TTC549 (cell line): Measurements from ENCODE around the gene TMEM248.
A peak's percentile ranks its signal among the peaks of the same experiment; 100 is the strongest.
"Not testable (repeated sequence)": the region's sequence is repeated elsewhere in the genome, so short reads cannot be mapped to it uniquely, and the experiment has no call there.

Source experiments
- FAIRE-seq: peaks from 2 replicates; lab custom pipeline; 2012; peaks lifted over from hg19 to GRCh38; lab: Jason Lieb, UNC

The TMEM248 gene

GRCh38 chr7:66952343-66953043 is 31.5 kb downstream of the TMEM248 start:
- FAIRE-seq, result no peak

- FAIRE-seq, result no peak
Observed at GRCh38 chr7:66953044-66953427, 32.0 kb downstream of the TMEM248 start.

- no peak for FAIRE-seq
Observed at GRCh38 chr7:66957595-66958290, 36.7 kb downstream of the TMEM248 start.

GRCh38 chr7:66958538-66959350 is 37.7 kb downstream of the TMEM248 start:
- FAIRE-seq, result no peak

- FAIRE-seq, result no peak
Observed at GRCh38 chr7:66960192-66960591, 39.2 kb downstream of the TMEM248 start.

- no peak for FAIRE-seq
Observed at GRCh38 chr7:66961096-66961495, 40.1 kb downstream of the TMEM248 start.

- FAIRE-seq, result no peak
Observed at GRCh38 chr7:66964411-66964810, 43.4 kb downstream of the TMEM248 start.

- no peak for FAIRE-seq
Observed at GRCh38 chr7:66967029-66967428, 46.0 kb downstream of the TMEM248 start.

GRCh38 chr7:66969001-66969400 is 48.0 kb downstream of the TMEM248 start:
- not testable (repeated sequence) for FAIRE-seq

GRCh38 chr7:66970310-66970709 is 49.3 kb downstream of the TMEM248 start:
- FAIRE-seq, result no peak

GRCh38 chr7:66974986-66975590 is 54.1 kb downstream of the TMEM248 start:
- no peak for FAIRE-seq

- FAIRE-seq, result not testable (repeated sequence)
Observed at GRCh38 chr7:66978312-66978711, 57.3 kb downstream of the TMEM248 start.

- FAIRE-seq, result not testable (repeated sequence)
Observed at GRCh38 chr7:66979013-66979412, 58.0 kb downstream of the TMEM248 start.

GRCh38 chr7:66980336-66980735 is 59.3 kb downstream of the TMEM248 start:
- FAIRE-seq, result not testable (repeated sequence)

- not testable (repeated sequence) for FAIRE-seq
Observed at GRCh38 chr7:66989552-66989951, 68.5 kb downstream of the TMEM248 start.

GRCh38 chr7:66994051-66994450 is 73.0 kb downstream of the TMEM248 start:
- not testable (repeated sequence) for FAIRE-seq

GRCh38 chr7:66994691-66995049 is 73.6 kb downstream of the TMEM248 start:
- not testable (repeated sequence) for FAIRE-seq

GRCh38 chr7:66995050-66995776 is 74.2 kb downstream of the TMEM248 start, which contains the start of gene SBDS:
TSS of gene SBDS (minus strand) at chr7:66995586. CDS start at chr7:66995417, 169 bp downstream.
- peak; percentile 88 for FAIRE-seq

- FAIRE-seq, result peak; percentile 95
Observed at GRCh38 chr7:66996444-66997191, 75.6 kb downstream of the TMEM248 start, which contains the start of gene TYW1. TSS of gene TYW1 (plus strand) at chr7:66996833. CDS start at chr7:66996979, 146 bp downstream.

- FAIRE-seq, result peak; percentile 95
Observed at GRCh38 chr7:67000601-67001258, 79.7 kb downstream of the TMEM248 start.
